ENCODE results near the gene OSBPL9.
"Not testable (repeated sequence)": the region's sequence is repeated elsewhere in the genome, so short reads cannot be mapped to it uniquely, and the experiment has no call there.

OSBPL9 gene

GRCh38 chr1:51610104-51610503 is 6.8 kb upstream of the OSBPL9 start:
- DNase-seq, result not testable (repeated sequence)

GRCh38 chr1:51610637-51611036 is 6.3 kb upstream of the OSBPL9 start:
- DNase-seq, result no peak

- no peak for DNase-seq
Measured at GRCh38 chr1:51612447-51612961, 4.4 kb upstream of the OSBPL9 start.

- no peak for DNase-seq
Measured at GRCh38 chr1:51615780-51616291, 1.1 kb upstream of the OSBPL9 start.

GRCh38 chr1:51616490-51616889 is 402 bp upstream of the OSBPL9 start:
- no peak for DNase-seq

- no peak for DNase-seq
Measured at GRCh38 chr1:51618715-51619114, 1.8 kb downstream of the OSBPL9 start.

GRCh38 chr1:51620470-51620869 is 3.6 kb downstream of the OSBPL9 start:
- DNase-seq, result no peak

- no peak for DNase-seq
Measured at GRCh38 chr1:51621161-51621560, 4.3 kb downstream of the OSBPL9 start.

- DNase-seq, result no peak
Measured at GRCh38 chr1:51621841-51622454, 5.1 kb downstream of the OSBPL9 start.

GRCh38 chr1:51622455-51622913 is 5.6 kb downstream of the OSBPL9 start:
- no peak for DNase-seq

- DNase-seq, result no peak
Measured at GRCh38 chr1:51623025-51623424, 6.1 kb downstream of the OSBPL9 start.

GRCh38 chr1:51623450-51623849 is 6.6 kb downstream of the OSBPL9 start:
- DNase-seq, result no peak

GRCh38 chr1:51624855-51625254 is 8.0 kb downstream of the OSBPL9 start:
- no peak for DNase-seq

GRCh38 chr1:51627672-51628071 is 10.8 kb downstream of the OSBPL9 start:
- no peak for DNase-seq

- DNase-seq, result no peak
Measured at GRCh38 chr1:51628715-51629590, 12.1 kb downstream of the OSBPL9 start.

GRCh38 chr1:51629918-51630317 is 13.0 kb downstream of the OSBPL9 start:
- DNase-seq, result no peak

GRCh38 chr1:51630393-51630792 is 13.5 kb downstream of the OSBPL9 start:
- DNase-seq, result no peak

- no peak for DNase-seq
Measured at GRCh38 chr1:51630922-51631321, 14.0 kb downstream of the OSBPL9 start.

- no peak for DNase-seq
Measured at GRCh38 chr1:51631747-51632146, 14.9 kb downstream of the OSBPL9 start.

GRCh38 chr1:51634618-51635017 is 17.7 kb downstream of the OSBPL9 start:
- DNase-seq, result no peak

GRCh38 chr1:51635615-51636014 is 18.7 kb downstream of the OSBPL9 start:
- no peak for DNase-seq

GRCh38 chr1:51636191-51636590 is 19.3 kb downstream of the OSBPL9 start:
- DNase-seq, result no peak

- DNase-seq, result no peak
Measured at GRCh38 chr1:51636764-51637522, 20.1 kb downstream of the OSBPL9 start.

Measured in DMS 273 treated with DMSO at 0.1 percent for 48 hours (cell line).